Activated CD4-positive, CD25-positive, alpha-beta regulatory T cell treated with anti-CD3 and anti-CD28 coated beads, Interleukin-2, amount 50 U/mL, for 16 hours (primary cell): Measurements from ENCODE around the gene B3GNT4.
"Not testable (repeated sequence)": the region's sequence is repeated elsewhere in the genome, so short reads cannot be mapped to it uniquely, and the experiment has no call there.

Experiments used
- DNase-seq: peaks from one replicate; pipeline ENCODE4 v3.0.0-alpha.2; 2020; ENCODE audit warnings: low read depth, low spot score

Gene B3GNT4

GRCh38 chr12:122187466-122187865 lies 16.0 kb upstream of the B3GNT4 start:
- DNase-seq = no peak

GRCh38 chr12:122189626-122190475 lies 13.7 kb upstream of the B3GNT4 start:
- no peak for DNase-seq

GRCh38 chr12:122190842-122191668 lies 12.5 kb upstream of the B3GNT4 start:
- DNase-seq = peak; percentile 29

- DNase-seq = no peak
These were observed 11.1 kb upstream of the B3GNT4 start for GRCh38 chr12:122192441-122192840.

- no peak for DNase-seq
These were observed 8.7 kb upstream of the B3GNT4 start for GRCh38 chr12:122194804-122195203.

- no peak for DNase-seq
These were observed 8.1 kb upstream of the B3GNT4 start for GRCh38 chr12:122195405-122195804.

- no peak for DNase-seq
These were observed 5.9 kb upstream of the B3GNT4 start for GRCh38 chr12:122197612-122197966.

- DNase-seq = no peak
These were observed 3.8 kb upstream of the B3GNT4 start for GRCh38 chr12:122199484-122200355.

- no peak for DNase-seq
These were observed 2.9 kb upstream of the B3GNT4 start for GRCh38 chr12:122200541-122201175.

- DNase-seq = no peak
These were observed 2.1 kb upstream of the B3GNT4 start for GRCh38 chr12:122201381-122201780.

- no peak for DNase-seq
These were observed 1.5 kb upstream of the B3GNT4 start for GRCh38 chr12:122202017-122202416.

GRCh38 chr12:122202811-122203210 lies 698 bp upstream of the B3GNT4 start:
- DNase-seq = not testable (repeated sequence)

- no peak for DNase-seq
These were observed 901 bp downstream of the B3GNT4 start for GRCh38 chr12:122204167-122205052.

GRCh38 chr12:122205053-122205925 lies 1.8 kb downstream of the B3GNT4 start:
- DNase-seq = no peak

GRCh38 chr12:122206111-122206881 lies 2.8 kb downstream of the B3GNT4 start:
- no peak for DNase-seq

GRCh38 chr12:122206976-122207375 lies 3.5 kb downstream of the B3GNT4 start:
- DNase-seq = no peak

- DNase-seq = no peak
These were observed 3.9 kb downstream of the B3GNT4 start for GRCh38 chr12:122207391-122207790.

GRCh38 chr12:122208073-122208820 lies 4.7 kb downstream of the B3GNT4 start:
- DNase-seq = no peak
